GM21528 (cell line): ENCODE measurements around the gene SETD5.

Experiments
- ATAC-seq: cut with Tn5 transposase; IDR thresholded peaks from one replicate; pipeline ENCODE4 v1.9.1; 2021; ENCODE audit warnings: mild to moderate bottlenecking, moderate library complexity; ENCODE audit not compliant: unreplicated experiment, low FRiP score

The SETD5 gene

DNA sequence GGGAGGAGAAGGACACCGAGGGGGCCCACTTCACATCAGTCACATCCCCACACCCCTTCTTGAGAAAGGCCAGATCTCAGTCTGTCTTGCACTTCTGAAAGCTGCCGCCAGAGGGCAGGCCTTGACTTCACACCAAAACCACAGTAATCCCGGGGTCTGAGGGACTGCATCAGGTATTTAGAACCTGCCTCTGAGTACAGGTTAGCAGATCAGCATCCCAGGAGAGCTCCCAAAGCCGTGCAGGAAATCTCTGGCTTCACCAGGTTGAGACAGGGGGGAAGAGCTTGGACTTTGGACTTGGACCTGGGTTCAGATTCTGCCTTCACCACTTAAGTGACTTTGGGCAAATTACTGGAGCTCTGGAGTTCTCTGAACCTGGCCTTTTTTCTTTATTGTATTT, 105.9 kb downstream of the SETD5 start:
- no peak for ATAC-seq

DNA sequence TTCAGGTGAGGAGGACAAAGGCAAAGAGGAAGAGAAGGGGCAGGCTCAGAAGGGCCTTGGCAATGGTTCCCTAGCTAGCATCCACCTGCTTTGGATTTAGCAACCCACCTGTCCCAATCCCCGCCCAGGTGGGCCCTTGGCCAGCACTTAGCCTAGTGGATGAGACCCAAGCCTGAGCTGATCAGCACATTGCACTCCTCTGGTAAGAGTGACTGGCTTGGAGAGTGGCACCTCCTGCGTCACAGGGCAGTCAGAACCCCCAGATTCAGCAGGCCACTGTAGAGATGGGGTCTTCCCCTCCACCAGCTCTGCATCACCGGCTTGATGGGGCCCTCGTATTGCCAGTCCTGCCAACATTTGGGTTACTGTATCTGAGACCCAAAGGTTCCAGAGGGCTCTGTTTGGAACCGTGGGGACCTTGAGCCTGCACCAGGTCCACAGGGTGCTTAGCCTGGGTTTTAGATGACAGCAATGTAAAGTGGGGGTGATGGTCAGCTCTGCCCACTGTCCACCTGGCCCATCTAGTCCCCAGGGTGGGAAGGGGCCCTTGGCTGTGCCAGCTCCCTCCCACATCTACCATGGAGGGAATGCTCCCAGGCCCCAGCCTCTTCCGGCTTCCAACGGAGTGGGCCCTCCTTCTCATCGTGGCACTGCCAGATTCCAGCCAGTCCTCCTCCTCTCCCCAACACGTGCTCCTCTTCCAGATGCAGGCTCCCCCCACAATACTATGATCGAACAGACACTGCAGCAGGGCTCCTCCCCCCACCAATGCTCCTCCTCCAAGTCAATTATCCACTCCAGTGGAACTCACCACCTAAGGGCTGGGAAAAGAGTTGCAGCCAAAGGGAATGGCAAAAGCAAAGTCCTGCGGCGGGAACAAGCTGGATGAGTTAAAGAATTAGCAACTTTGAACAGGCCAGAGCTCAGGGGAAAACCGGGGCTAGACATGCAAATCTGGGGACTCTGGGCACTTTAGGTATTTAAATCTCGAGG, 110.5 kb downstream of the SETD5 start:
- ATAC-seq = no peak

DNA sequence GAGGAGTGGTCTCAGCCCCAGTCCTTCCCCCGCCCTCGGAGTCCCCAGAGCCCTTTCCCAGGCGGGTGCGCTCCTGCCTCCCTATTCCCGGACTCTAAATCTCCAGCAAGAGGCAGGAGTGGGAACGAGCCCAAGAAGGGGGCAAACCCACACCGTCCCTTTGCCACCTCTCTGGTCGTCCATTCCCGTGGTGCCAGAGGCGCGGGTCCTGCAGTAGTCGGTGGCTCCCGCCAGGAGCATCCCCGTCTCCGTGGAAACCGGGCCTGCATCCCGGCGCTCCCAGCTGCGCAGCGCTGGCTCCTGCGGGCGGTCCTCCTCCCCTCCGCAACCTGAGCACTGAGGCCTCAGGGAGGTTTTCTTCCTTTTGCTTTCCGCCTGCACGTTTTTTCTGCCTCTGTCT, 111.4 kb downstream of the SETD5 start:
- no peak for ATAC-seq

DNA sequence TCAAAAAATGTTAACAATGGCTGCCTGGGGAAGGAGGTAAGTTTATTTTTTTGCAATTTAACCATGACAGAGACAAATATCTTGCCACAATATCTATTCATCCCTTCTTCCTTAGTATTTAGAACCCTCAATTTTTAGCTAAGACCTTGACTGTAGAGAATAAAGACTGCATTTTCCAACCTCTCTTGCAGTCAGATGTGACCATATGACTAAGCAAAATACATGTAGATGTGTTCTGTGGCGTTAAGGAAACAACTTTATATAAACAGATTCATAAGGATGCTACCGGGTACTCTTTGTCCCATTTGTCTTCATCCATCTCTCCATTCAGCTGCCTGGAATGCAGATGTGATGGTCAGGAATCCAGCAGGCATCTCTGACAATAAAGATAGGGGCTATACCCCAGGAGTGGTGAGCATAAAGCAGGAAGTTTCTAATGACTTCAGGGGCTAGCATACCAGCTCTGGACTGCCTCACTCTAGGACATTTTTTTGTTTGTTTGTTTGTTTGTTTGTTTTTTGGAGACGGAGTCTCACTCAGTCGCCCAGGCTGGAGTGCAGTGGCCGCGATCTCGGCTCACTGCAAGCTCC, 115.1 kb downstream of the SETD5 start:
- no peak for ATAC-seq

DNA sequence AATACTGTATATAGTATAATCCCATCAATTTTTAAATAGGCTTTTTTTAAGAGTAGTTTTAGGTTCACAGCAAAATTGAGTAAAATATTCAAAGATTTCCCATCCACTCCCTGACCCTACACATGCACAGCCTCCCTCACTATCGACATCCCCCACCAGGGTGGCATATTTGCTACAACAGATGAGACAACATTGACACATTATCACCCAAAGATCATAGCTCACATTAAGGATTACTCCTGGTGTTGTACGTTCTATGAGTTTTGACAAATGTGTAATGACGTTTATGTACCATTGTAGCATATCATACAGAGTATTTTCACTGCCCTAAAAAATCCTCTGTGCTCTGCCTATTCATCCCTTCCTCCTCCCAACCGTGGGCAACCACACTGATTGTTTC, 116.9 kb downstream of the SETD5 start:
- ATAC-seq = no peak

DNA sequence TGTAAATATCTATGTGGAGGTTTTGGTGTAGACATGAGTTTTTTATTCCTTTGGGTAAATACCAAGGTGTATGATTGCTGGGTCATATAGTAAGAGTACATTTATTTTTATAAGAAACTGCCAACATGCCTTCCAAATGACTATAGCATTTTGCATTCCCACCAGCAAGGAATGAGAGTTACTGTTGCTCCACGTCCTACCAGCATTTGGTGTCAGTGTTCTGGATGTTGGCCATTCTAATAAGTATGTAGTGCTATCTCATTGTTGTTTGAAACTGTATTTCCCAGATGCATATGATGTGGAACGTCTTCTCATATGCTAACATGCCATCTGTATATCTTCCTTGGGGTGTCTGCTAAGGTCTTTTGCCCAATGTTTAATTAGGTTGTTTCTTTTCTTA, 117.5 kb downstream of the SETD5 start:
- no peak for ATAC-seq

DNA sequence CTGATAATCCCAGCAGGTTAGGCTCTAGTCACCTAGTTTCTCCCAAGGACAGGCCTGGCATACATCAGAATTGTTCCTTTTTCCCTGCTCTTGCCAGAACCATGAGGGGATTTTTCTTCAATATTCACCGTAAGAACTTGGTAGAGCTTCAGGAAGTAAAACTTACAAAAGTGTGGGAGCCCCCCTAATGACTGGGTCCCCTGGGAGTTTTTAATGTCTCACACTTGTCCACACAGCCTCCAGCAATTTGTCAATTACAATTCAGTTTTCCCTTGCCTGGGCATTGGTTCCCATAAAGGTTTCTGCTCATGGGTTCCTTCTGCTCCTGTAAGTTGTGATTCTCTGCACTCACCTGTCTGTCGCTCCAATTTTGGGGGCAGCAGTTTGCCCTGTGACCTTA, 127.7 kb downstream of the SETD5 start:
- no peak for ATAC-seq
